GM19452 (cell line): ENCODE measurements around the gene TNFRSF19.

ENCODE experiments used
- ATAC-seq: cut with Tn5 transposase; IDR thresholded peaks from one replicate; pipeline ENCODE4 v1.9.1; 2021; ENCODE audit not compliant: unreplicated experiment

Gene TNFRSF19

DNA sequence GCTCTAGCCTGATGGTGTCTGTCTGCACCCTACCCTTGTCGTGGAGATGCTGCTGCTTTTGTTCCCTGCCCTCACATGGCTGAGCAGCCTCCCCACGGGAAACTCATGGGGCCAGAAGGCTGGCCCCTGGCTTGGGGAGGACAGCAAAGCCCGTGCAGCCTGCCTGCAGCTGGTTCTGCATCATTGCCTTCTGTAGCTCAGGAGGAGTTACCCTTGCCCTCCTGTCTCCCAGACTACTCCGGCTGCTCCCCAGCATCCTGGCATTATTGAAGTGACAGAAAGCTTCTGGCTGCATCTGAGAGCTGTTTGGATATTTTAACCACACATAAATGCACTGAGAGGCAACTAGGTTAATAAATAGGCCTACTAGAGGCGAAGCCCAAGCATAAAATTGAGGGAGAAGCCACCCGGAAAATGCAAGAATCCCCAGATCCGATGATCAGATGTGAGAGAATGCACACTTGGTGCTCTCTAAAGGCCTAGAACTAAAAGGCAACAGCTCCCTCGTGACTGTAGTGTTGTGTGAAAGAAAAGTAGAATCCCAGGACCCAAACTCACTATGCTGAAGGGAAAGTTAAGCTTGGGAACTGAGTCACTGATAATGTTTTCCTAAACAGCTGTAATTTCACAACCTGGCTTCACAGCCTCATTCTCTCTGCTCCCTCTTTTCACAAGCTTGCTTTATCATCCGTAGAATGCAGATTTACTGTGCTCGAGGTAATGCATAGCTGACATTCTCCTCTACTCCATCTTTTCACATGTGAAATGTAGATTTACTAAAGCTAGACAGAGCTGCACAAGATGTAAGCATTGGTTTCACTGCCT lies 110.8 kb downstream of the TNFRSF19 start:
- ATAC-seq = no peak

DNA sequence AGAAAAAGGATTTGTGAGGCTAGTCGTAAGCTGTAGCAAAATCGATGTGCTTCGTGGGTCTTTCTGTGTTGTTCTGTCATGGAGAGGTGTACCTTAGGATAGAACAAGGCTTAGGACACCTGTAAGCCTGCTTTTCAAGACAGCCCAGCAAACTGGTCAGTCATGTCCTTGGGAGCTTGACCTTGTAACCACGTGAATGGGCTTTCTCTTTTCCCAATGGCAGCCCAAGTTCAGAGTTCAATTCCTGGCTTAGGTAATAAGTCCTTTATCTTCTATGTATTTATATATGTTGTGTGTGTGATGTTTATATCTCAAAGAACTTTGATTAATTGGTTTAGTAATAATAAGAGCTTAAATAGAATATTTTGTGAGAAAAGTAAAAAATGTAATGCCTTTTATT lies 112.9 kb downstream of the TNFRSF19 start:
- no peak for ATAC-seq

DNA sequence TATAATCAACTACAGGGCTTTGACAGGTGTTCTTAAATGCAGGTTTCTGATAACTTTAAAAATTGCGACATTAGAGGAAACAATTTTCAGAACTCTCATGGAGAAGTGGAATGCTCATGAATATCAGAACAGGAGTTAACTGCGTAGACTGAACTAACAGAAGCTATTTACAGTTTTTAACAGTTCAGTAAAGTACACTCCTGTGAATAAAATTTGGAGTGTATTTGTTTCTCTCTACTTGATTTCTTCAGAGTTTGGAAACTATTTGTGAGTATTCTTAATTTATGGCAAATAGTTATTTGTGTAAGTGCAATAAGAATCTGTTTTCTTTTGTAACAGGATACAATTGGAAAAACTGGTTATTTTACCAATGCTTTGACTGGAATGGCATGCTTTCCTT lies 114.4 kb downstream of the TNFRSF19 start:
- no peak for ATAC-seq

DNA sequence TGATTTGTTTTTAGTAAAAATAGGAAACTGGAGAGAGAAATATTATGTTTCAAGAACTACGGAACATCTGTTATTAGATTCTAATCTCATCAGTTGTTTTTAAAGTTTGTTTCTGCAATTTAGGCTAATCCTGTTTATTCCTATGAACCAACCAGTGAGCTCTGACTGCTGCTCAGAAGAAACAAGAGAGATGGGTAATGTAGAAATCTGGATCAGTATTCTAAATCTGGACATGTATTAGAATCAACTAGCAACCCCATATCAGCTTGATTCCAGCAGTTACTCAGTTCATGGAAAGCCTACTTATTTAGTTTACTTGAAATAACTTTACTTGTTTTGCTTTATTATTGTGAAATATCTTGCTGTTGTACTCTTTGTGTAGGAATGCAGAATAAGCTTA lies 115.2 kb downstream of the TNFRSF19 start:
- ATAC-seq = no peak

DNA sequence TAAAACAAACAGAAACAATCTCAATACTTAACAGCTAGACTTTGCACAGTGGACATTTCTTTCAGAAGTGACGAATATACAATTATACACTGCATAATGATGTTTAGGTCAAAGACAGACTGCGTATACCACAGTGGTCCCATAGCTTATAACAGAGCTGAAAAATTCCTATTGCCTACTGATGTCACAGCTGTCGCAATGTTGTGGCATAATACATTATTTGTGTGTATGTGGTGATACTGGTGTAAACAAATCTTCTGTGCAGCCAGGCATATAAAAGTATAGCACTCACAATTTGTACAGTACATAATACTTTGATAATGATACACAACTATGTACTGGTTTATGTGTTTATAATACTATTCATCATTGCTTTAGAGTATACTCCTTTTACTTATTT lies 116.7 kb downstream of the TNFRSF19 start:
- ATAC-seq = no peak

DNA sequence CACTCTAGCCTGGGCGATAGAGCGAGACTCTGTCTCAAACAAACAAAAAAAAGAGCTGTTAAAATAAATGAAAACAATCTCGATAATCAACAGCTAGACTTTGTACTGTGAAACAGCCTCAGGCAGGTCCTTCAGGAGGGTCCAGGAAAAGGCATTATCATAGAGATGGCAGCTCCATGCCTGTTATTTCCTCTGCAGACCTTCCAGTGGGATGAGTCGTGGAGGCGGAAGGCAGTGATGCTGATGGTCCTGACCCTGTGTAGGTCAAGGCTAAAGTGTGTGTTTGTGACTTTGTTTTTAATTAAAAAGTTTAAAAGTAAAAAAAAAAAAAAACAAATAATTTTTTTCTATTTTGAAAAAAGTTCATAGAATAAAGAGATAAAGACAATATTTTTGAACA lies 117.4 kb downstream of the TNFRSF19 start:
- no peak for ATAC-seq

DNA sequence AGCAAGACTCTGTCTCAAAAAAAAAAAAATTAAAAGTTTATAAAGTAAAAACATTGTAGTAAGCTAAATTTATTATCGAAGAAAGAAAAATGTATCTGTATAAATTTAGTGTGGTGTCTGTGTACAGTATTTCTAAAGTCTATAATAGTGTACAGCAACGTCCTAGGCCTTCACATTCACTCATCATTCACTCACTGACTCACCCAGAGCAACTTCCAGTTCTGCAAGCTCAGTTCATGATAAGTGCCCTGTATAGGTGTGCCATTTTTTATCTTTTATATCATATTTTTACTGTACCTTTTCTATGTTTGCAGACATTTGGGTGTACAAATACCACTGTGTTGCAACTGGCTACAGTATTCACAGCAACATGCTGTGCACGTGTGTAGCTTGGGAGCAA lies 118.1 kb downstream of the TNFRSF19 start:
- no peak for ATAC-seq

DNA sequence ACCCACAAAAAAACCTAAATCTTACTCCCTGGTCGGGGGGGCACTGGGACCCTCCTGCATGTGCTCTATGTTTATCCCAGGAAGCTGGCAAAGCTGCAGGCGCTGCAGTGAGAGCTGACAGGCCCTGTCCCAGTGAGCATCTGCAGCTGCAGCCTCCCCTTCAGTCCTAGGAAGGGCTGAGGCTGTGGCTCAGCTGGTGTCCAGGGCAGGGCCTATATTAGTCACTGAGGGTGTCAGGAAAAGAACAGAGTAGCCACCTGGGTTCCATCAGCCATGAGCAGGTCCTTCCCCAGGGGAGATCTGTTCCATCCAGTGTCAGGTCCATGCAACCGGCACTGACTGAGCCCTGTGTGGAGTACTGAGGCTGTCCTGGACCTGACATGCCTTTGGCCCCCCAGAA lies 120.5 kb downstream of the TNFRSF19 start:
- no peak for ATAC-seq

DNA sequence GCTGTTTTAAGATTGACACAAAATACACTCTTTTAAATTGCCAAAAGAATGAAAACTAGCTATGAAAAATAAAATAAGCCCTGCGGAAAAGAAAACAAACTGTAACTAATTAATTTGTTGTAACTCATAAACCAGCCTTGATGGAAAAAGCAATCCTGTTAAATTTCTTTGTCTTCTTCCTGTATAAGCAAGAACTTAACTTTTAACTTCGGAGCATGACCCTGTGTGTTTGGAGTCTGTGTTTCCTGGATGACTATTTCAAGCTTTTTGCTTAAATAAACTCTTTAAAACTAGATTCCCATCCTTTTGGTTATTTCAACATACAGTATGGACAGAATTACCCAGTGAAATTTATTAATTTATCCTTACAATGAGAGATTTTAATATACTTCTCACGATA lies 122.6 kb downstream of the TNFRSF19 start:
- no peak for ATAC-seq

DNA sequence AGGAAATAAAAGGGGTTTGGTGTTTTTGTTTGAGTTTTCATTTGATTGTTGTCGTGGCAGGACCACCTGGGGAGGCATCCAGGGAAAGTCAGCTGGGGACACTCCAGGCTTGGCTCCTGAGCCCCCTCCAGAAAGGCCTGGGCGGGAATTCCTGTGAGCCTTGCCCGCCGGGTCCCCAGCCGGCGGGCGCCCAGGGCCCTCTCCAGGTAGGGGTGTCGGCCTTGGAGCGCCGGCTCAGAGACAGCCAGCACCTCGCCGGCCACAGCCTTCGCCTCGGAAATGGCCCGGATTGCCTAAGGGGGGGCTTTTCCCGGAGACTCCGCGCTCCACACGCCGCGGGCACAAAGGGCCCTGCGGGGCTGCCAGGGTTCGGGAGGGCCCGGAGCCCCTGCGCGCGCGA lies 125.0 kb downstream of the TNFRSF19 start:
- ATAC-seq = no peak

DNA sequence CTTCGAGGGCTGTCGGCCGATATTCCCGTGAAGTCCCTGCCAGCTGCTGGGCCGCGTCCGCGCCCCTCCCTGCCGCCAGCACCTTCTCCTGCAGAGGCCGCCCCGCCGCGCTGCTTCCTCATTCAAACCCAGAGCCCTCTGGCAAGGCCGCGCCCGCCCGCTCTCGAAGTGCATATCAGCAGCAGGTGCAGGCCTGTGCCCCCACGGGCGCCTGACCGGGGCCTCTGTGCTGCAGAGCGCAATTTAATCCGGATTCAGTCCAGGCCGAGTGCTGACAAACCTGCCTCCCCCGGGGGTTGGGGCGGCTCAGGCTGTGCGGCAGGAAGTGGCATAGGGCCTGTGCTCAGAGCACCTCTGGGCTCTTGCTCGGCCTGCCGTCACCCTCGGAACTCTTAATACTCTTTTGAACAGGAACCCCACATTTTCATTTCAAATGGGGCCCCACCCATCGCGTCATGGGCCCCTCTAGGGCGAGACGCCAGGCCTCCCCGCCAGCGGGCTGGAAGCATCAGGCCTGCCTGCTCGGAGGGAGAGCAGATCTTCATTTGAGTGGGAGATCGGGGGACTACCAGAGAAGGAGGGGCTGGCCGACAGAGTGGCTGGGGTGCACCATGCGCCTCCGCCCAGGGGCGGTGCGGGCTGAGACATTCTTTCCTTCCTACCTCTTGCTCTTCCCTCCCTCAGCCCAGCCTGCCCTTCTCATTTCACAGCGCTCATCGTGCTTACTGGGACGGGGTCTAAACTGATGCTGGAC lies 125.7 kb downstream of the TNFRSF19 start:
- ATAC-seq = peak; percentile 84

DNA sequence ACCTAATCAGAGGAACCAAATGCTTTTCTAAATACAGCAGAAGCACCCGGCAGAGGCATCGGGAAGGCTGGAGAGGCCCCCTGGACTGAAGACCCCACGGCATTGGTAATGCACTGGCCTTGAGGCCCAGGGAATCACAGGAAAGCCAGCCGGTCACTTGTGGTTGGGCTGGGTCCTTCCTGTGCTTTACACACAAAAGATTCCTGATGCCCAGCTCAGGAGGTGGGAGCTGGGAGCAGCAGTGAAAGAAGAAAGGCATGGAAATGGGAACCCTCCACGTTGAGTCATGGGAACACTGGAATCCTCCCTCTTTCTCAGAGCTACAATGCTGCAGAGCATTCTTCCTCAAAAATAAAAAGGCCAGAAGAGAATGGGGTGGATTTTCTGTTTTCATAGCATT lies 126.4 kb downstream of the TNFRSF19 start:
- no peak for ATAC-seq

DNA sequence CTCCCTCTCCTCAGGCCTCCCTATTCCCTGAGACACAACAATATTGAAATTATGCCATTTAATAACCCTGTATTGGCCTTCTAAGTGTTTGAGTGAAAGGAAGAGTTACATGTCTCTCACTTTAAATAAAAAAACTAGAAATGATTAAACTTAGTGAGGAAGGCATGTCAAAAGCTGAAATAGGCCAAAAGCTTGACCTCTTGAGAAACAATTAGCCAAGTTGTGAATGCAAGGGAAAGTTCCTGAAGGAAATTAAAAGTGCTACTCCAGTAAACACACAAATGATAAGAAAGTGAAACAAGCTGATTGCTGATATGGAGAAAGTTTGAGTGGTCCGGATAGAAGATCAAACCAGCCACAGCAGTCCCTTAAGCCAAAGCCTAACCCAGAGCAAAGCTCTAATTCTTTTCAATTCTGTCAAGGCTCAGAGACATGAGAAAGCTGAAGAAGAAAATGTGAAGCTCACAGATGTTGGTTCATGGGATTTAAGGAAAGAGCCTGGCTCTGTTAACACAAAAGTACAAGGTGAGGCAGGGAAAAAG lies 127.6 kb downstream of the TNFRSF19 start:
- no peak for ATAC-seq

DNA sequence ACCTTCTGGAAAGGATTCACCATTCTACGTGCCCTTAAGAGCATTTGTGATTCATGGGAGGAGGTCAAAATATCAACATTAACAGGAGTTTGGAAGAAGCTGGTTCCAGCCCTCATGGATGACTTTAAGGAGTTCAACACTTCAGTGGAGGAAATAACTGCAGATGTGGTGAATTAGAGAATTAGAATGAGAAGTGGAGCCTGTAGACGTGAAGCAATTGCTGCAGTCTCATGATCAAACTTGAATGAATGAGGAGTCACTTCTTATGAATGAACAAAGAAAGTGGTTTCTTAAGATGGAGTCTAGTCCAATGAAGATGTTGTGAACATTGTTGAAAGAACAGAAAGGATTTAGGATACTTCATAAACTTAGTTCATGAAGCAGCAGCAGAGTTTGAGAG lies 129.1 kb downstream of the TNFRSF19 start:
- ATAC-seq = no peak

DNA sequence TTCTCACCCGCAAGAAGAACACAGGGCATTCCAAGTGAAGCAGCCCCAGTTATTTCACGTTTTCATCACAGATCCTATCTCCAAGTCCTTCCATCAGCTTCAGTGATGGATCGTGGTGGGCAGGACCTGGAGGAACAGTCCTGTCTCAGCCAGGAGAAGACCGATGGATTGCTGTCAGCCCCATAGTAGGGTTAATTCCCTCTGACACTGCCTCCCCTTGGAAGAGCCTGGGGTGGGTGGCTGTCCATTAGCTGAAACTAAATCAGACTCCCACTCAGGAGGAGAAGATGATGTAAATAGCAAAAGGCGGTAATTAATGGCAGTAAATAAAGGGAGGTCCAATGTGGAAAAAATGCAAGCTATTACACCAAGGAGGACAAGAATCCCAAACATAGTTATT lies 131.0 kb downstream of the TNFRSF19 start:
- ATAC-seq = no peak

DNA sequence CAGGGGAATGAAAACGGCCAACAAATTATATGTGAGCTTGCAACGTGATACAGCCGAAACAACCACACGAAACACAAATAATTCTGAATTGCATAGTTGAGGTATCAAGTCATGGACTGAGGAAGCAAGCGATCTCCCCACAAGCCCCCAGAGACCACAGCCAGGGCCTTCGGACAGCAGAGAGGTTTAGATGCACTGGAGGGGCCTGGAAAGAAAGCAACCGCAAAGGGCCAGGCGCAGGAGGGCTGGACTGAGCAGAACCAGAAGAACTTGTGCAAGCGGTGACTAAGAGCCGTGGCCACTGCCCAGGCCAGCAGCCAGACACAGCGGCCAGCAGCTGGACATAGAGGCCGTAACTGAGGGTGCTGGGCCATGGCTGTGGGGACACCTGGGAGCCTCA lies 131.4 kb downstream of the TNFRSF19 start:
- no peak for ATAC-seq

DNA sequence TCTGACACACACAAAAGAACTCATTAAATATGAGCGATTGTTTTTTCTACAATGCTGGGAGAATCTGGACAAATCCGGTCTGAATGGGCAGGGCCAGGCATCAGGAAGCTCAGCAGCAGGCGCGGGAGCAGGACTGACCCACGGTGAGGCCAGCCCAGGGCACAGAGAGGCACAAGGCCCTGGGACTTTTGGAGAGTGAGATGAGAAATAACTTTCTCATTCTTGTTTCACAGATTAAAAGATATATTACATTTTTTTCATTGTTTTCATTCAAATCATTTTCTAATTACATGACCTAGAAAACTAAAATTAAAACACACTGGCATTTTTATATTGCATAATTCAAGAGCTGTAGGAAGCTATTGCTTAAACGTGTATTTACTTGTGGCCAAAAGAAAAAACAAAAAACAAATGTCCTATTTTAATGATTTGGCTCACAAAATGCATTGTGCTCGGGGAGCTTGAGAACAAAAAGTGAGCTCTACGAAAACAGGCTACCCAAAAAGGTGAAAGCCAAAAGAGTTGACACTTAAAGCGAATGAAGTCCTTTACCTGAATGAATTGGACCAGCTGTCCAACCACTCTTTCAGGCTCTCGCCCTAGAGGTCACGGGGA lies 133.1 kb downstream of the TNFRSF19 start:
- no peak for ATAC-seq

DNA sequence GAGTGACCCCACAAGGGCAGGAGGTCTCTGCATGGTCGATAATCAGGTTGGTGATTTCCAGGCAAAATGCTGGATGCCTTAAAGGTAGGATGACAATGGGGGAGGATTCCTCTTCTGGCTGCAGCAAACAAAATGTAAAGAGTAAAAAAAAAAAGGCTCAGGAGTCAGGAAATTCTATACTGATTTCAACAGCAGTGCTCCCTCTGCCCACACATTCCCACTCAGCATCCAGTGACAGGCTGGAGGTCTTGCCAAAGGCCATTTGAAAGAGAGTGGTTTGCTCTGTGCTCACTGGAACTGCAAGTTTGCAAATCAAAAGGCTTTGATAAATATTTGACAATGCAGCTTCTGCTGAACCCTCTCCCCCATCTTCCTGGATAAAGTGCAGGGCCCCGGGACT lies 135.4 kb downstream of the TNFRSF19 start:
- ATAC-seq = no peak

DNA sequence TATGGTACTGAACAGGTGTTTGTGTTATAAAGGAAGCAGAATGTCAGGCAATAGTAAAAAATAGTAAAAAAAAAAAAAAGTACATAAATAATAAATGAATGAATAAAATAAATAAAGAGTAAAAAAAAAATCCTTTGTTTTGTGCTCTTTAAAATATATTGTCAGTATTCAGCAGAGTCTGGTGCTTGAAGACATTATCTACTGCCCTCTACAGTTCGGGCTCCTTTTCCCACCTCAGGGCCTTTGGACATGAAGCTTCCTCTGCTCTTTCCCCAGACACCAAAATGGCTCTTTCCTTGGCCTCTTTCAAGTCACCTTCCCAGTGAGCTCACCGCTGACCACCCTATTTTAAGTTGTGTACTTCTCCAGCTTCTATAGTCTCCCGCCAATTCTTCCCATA lies 137.5 kb downstream of the TNFRSF19 start:
- no peak for ATAC-seq

DNA sequence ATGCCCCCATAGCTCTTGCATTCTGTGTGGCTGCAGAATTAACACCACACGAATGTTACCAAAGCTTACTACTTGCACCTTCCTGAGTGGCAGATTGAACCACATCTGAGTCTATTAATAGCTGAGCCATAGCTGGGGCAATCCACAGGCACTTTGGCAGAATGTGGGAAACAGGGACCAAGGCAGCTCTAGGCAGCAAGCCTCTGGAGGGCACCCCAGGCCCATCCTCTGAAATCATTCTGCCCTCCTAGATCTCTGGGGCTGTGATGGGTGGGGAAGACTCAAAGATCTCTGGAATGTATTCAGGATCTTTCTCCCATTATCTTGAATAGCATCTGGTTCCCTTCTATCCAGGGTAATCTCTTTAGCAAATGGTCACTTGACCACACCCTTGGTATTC lies 139.3 kb downstream of the TNFRSF19 start:
- no peak for ATAC-seq

DNA sequence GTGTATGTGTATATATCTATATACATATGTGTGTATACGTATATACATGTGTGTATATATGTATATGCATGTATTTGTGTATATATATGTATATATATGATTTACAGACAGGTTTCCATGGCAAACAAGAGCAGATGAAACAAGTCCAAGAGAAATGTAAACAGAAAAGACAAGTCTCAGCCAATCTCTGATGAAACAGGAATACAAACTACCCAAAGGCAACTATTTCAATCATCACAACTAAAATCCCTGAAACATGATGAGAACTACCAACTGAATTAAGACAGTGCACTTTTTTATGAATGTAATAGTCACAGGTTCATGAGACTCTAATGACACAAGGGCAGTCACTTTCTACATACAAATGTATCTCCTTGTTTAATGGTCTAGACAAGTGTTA lies 140.2 kb downstream of the TNFRSF19 start:
- ATAC-seq = no peak

DNA sequence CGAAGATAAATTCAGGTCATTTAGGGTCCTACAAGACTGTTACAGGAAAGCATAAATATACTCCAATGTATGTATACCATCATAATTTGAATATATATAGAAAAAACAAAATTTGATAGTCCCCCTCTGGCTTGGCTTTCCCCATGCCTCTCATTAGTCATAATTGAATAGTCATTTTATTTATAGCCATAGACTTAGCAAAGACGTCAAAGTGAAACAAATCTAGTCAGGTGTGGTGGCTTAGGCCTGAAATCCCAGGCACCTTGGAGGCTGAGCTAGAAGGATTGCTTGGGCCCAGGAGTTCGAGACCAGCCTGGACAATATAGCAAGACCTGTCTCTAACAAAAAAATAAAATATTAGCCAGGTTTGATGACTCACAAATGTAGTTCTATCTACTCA lies 141.1 kb downstream of the TNFRSF19 start:
- no peak for ATAC-seq
